HCT116 (cell line): Measurements from ENCODE around the gene AFF1. TPM values are rescaled to one million over a fixed set of nuclear protein-coding genes. Genes with fewer than 3 reads are reported as not detected.

Experiments
- ATAC-seq: fragments of 200-7000 bp; cut with Tn5 transposase; 2 replicates; pipeline ENCODE4 v1.9.1; 2020; ENCODE audit warnings: mild to moderate bottlenecking, moderate library complexity
- BruUV-seq: library from RNA; stranded (reverse); fragments of 400-500 nt; replicated peaks from 2 replicates; lab custom pipeline; 2021; lab: Mats Ljungman, UMichigan
- CTCF ChIA-PET: fragments of 300-600 bp; sonication (Branson Sonifier 250); formaldehyde crosslinking; loops from one replicate; lab custom pipeline; 2021; ENCODE audit warnings: antibody characterized with exemption; lab: Charles Lee
- POLR2A ChIA-PET: fragments of 300-600, 350-600 bp; sonication (Branson Sonifier 250); formaldehyde crosslinking; loops from one replicate; lab custom pipeline; 2021; ENCODE audit warnings: antibody characterized with exemption; lab: Charles Lee
- RAD21 ChIA-PET, 2 experiments: fragments of 300-600 bp; sonication (Branson Sonifier 250); formaldehyde crosslinking; loops; one replicate each; lab custom pipeline; 2023; ENCODE audit warnings: low total read pairs in 2 of 2; ENCODE audit not compliant: uncharacterized antibody in 2 of 2, unreplicated experiment in 2 of 2, low non-redundant PET in 1 of 2; lab: Charles Lee
- DNase-seq: peaks from one replicate; pipeline ENCODE4 v3.0.0-alpha.2; 2010; ENCODE audit warnings: low read depth, low spot score
- H2AFZ ChIP-seq: fragments of 200-600 bp; shearing (Covaris generic), sonication (generic); 2 replicates; pipeline ENCODE4 v1.6.1; 2017; ENCODE audit warnings: low read depth, mixed run types, mixed read lengths, antibody characterized with exemption, low read length; ENCODE audit not compliant: poor library complexity, severe bottlenecking
- H3K27ac ChIP-seq: 2 replicates; pipeline ENCODE4 v1.5.1; 2012; ENCODE audit warnings: low read depth, low read length
- H3K27me3 ChIP-seq: fragments of 200-600 bp; sonication (generic); 2 replicates; pipeline ENCODE4 v1.6.1; 2016; ENCODE audit warnings: mixed run types, low read length, mixed read lengths; ENCODE audit not compliant: insufficient read depth
- H3K36me3 ChIP-seq, 2 experiments: fragments of 200-500 bp in 1 of 2; fragments of 200-600 bp in 1 of 2; sonication (Bioruptor generic) in 1 of 2; sonication (generic) in 1 of 2; 2 replicates each; pipeline versions ENCODE4 v1.5.1 to v1.6.1; 2014 to 2016; ENCODE audit warnings: low read length in 2 of 2, inconsistent platforms in 1 of 2, mixed read lengths in 1 of 2, mixed run types in 1 of 2; ENCODE audit not compliant: insufficient read depth in 2 of 2, control insufficient read depth in 1 of 2
- H3K4me1 ChIP-seq, 2 experiments: fragments of 200-600 bp in 1 of 2; sonication (generic) in 1 of 2; 2 replicates each; pipeline versions ENCODE4 v1.5.1 to v1.6.1; 2012 to 2017; ENCODE audit warnings: low read length in 2 of 2, inconsistent platforms in 1 of 2, mild to moderate bottlenecking in 1 of 2, mixed read lengths in 1 of 2, mixed run types in 1 of 2, moderate library complexity in 1 of 2; ENCODE audit not compliant: insufficient read depth in 2 of 2, control insufficient read depth in 1 of 2
- H3K4me2 ChIP-seq: fragments of 200-600 bp; sonication (generic); 2 replicates; pipeline ENCODE4 v1.6.1; 2017; ENCODE audit warnings: mixed run types, low read length, mixed read lengths
- H3K4me3 ChIP-seq, 2 experiments: fragments of 200-600 bp in 1 of 2; sonication (generic) in 1 of 2; replicated peaks in 1 of 2; 2 replicates each; pipeline ENCODE4 v1.5.1; 2011 to 2016; ENCODE audit warnings: low read length in 2 of 2, control low read depth in 1 of 2, low read depth in 1 of 2, mild to moderate bottlenecking in 1 of 2, mixed read lengths in 1 of 2, mixed run types in 1 of 2
- H3K79me2 ChIP-seq: fragments of 200-600 bp; sonication (generic); 2 replicates; pipeline ENCODE4 v1.6.1; 2017; ENCODE audit warnings: mild to moderate bottlenecking, mixed run types, low read length, moderate library complexity, mixed read lengths; ENCODE audit not compliant: insufficient read depth
- H3K9ac ChIP-seq: fragments of 200-600 bp; sonication (generic); 2 replicates; pipeline ENCODE4 v1.6.1; 2016; ENCODE audit warnings: low read length, mixed read lengths
- H3K9me2 ChIP-seq: fragments of 200-600 bp; sonication (generic), shearing (Covaris generic); 2 replicates; pipeline ENCODE4 v1.6.1; 2017; ENCODE audit warnings: mixed run types, mild to moderate bottlenecking, moderate library complexity; ENCODE audit not compliant: insufficient read depth
- H3K9me3 ChIP-seq, 2 experiments: fragments of 200-500 bp in 1 of 2; fragments of 200-600 bp in 1 of 2; sonication (Bioruptor generic) in 1 of 2; sonication (generic) in 1 of 2; 2 replicates each; pipeline ENCODE4 v1.6.1; 2014 to 2017; ENCODE audit warnings: low read length in 2 of 2, mixed read lengths in 2 of 2, inconsistent platforms in 1 of 2, low read depth in 1 of 2, mild to moderate bottlenecking in 1 of 2, mixed run types in 1 of 2, moderate library complexity in 1 of 2; ENCODE audit not compliant: control insufficient read depth in 1 of 2, insufficient read depth in 1 of 2
- H4K20me1 ChIP-seq: fragments of 200-600 bp; sonication (generic), shearing (Covaris generic); 2 replicates; pipeline ENCODE4 v1.6.1; 2017; ENCODE audit warnings: mixed run types, mild to moderate bottlenecking, moderate library complexity; ENCODE audit not compliant: insufficient read depth
- ATF3 ChIP-seq: IDR thresholded peaks from 2 replicates; pipeline ENCODE4 v1.6.1; 2012
- CEBPB ChIP-seq: IDR thresholded peaks from 2 replicates; pipeline ENCODE4 v1.6.1; 2012; ENCODE audit warnings: low read depth
- CTCF ChIP-seq, 3 experiments: fragments of 200-600 bp in 1 of 3; sonication (generic) in 1 of 3; IDR thresholded peaks in 2 of 3; conservative IDR thresholded peaks in 1 of 3; 2 replicates each; pipeline ENCODE4 v1.5.1; 2012 to 2017; ENCODE audit warnings: low read depth in 2 of 3, low read length in 2 of 3, antibody characterized with exemption in 1 of 3, borderline replicate concordance in 1 of 3, control low read depth in 1 of 3, mild to moderate bottlenecking in 1 of 3, mixed read lengths in 1 of 3, mixed run types in 1 of 3, moderate library complexity in 1 of 3; ENCODE audit not compliant: insufficient read depth in 1 of 3
- EZH2 ChIP-seq: fragments of 200-600 bp; sonication (generic); IDR thresholded peaks from 2 replicates; pipeline ENCODE4 v1.6.1; 2017; ENCODE audit warnings: antibody characterized with exemption, mixed run types
- EZH2phosphoT487 ChIP-seq: fragments of 200-600 bp; IDR thresholded peaks from 2 replicates; pipeline ENCODE4 v1.6.1; 2018; ENCODE audit warnings: antibody characterized with exemption, borderline replicate concordance
- FOSL1 ChIP-seq: IDR thresholded peaks from 2 replicates; pipeline ENCODE4 v1.6.1; 2012; ENCODE audit warnings: low read depth
- MAX ChIP-seq: IDR thresholded peaks from 2 replicates; pipeline ENCODE4 v1.6.1; 2012
- POLR2AphosphoS5 ChIP-seq: IDR thresholded peaks from 2 replicates; pipeline ENCODE4 v1.6.1; 2011; ENCODE audit warnings: mild to moderate bottlenecking, low read depth, low read length, moderate library complexity
- RAD21 ChIP-seq: IDR thresholded peaks from 2 replicates; pipeline ENCODE4 v1.6.1; 2012; ENCODE audit warnings: low read depth, mild to moderate bottlenecking
- SIN3A ChIP-seq: IDR thresholded peaks from 2 replicates; pipeline ENCODE4 v1.6.1; 2012; ENCODE audit warnings: low read depth
- SP1 ChIP-seq: IDR thresholded peaks from 2 replicates; pipeline ENCODE4 v1.6.1; 2012; ENCODE audit warnings: low read depth
- SRF ChIP-seq: IDR thresholded peaks from 2 replicates; pipeline ENCODE4 v1.6.1; 2012; ENCODE audit warnings: low read depth
- TCF7L2 ChIP-seq: IDR thresholded peaks from 2 replicates; pipeline ENCODE4 v1.7.0; 2011; ENCODE audit warnings: borderline replicate concordance, inconsistent platforms; ENCODE audit not compliant: insufficient read depth, insufficient read length; ENCODE audit errors: extremely low read depth
- YY1 ChIP-seq: IDR thresholded peaks from 2 replicates; pipeline ENCODE4 v1.6.1; 2011; ENCODE audit warnings: low read length, low read depth, moderate library complexity, mild to moderate bottlenecking; ENCODE audit not compliant: insufficient replicate concordance; ENCODE audit errors: extremely low read depth
- ZBTB33 ChIP-seq: IDR thresholded peaks from 2 replicates; pipeline ENCODE4 v1.6.1; 2011; ENCODE audit warnings: mild to moderate bottlenecking, low read length, moderate library complexity; ENCODE audit not compliant: insufficient replicate concordance; ENCODE audit errors: extremely low read depth
- intact Hi-C: fragments of 100-400 bp; cut with micrococcal nuclease; formaldehyde crosslinking; loops from 2 replicates; pipeline ENCODE4 v1.10.0; 2022
- total RNA-seq: library from RNA; stranded (reverse); gene quantifications from one replicate; pipeline ENCODE4 v1.2.1, GENCODE V29; 2021; ENCODE audit not compliant: unreplicated experiment

The AFF1 gene
- total RNA-seq, 1 experiment from 2014 or later = 43.1 TPM

- H3K9ac ChIP-seq = no peak overlapping the region
- peak; percentile 23 for DNase-seq
- H3K4me2 ChIP-seq = peak overlapping the region; percentile 45; the same call in 1 of the 2 replicates
- H3K9me3 ChIP-seq = no peaks in the 10 kb centered on the region
- ChIA-PET RAD21 (interaction anchor here (0.6 to 2.1 kb wide), 5 partner anchors 115 to 189 kb away, joined by 3 to 15 read pairs (median 4); no protein-coding TSS in a partner anchor), CTCF (interaction anchor here (0.8 to 3.9 kb wide), 11 partner anchors 10 to 193 kb away, joined by 3 to 49 read pairs (median 4); partner anchors contain the start of gene AFF1), POLR2A (interaction anchor here (1.3 kb wide), 1 partner anchor 84 kb away, joined by 4 read pairs; no protein-coding TSS in a partner anchor)
- peak; percentile 83 for ATAC-seq
- no peak overlapping the region for H2AFZ ChIP-seq
- no TSS peak for BruUV-seq
- H4K20me1 ChIP-seq = no peaks in the 10 kb centered on the region
- H3K36me3 ChIP-seq = no peaks in the 10 kb centered on the region
- intact Hi-C loops = loop anchor here (1.0 to 2.0 kb wide), 3 partner anchors 87 to 597 kb away; no protein-coding TSS in a partner anchor
- H3K4me3 ChIP-seq = no peak overlapping the region
- peak; percentile 74 for TF ChIP-seq RAD21
- no peak for TF ChIP-seq POLR2AphosphoS5
- no peak for TF ChIP-seq EZH2phosphoT487
- TF ChIP-seq ATF3 = no peak
- TF ChIP-seq TCF7L2 = no peak
- TF ChIP-seq YY1 = no peak
- TF ChIP-seq EZH2 = no peak
- TF ChIP-seq MAX = no peak
- TF ChIP-seq FOSL1 = no peak
- TF ChIP-seq CEBPB = no peak
- TF ChIP-seq CTCF (IDR thresholded peaks at IDR 0.05 in 2 of 3, conservative IDR thresholded peaks at IDR 0.05 in 1 of 3; ENCODE audit: borderline replicate concordance in 1 of 3, insufficient read depth in 1 of 3, low read depth in 2 of 3, low read length in 2 of 3) = peak; percentile 43 to 66 (median 63); a peak in 4 of 6 replicates
- no peak for TF ChIP-seq SP1
- TF ChIP-seq SRF = no peak
- no peak for TF ChIP-seq ZBTB33
- no peak for TF ChIP-seq SIN3A
- peak overlapping the region; percentile 23; the same call in 1 of the 2 replicates for H3K27ac ChIP-seq
- no peaks in the 10 kb centered on the region for H3K27me3 ChIP-seq
- H3K4me1 ChIP-seq = peaks cover 18 to 20% of the 10 kb centered on the region in 2 experiments
- H3K9me2 ChIP-seq = no peaks in the 10 kb centered on the region
- no peaks in the 10 kb centered on the region; the same call in 1 of the 2 replicates for H3K79me2 ChIP-seq
Measured at GRCh38 chr4:87093443-87094123, 158.8 kb downstream of the AFF1 start.
